Activated CD4-positive, alpha-beta T cell treated with anti-CD3 and anti-CD28 coated beads, Interleukin-2, amount 50 U/mL, for 1 hour (primary cell): ENCODE data around the gene ABHD14A.

Experiments used
- DNase-seq: peaks from one replicate; pipeline ENCODE4 v3.0.0-alpha.2; 2020

ABHD14A gene

DNA sequence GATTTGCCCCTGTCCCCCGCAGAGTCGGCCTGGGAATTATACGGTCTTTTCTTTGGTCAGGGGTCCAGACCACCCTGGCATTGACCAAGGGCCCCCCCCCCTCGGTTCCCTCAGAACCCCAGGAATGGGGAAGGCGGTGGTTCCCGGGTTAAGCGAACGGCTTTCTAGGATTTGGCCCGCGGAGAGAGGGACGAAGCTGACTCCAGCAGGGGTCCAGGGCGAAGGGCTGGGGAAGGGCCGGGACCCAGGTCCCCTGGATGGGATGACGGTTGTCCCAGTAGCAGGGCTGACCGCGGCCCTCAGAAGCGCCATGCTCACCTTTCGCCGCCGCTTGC, 33.4 kb upstream of the ABHD14A start:
- DNase-seq = no peak

- DNase-seq = peak; percentile 99
These were observed 32.9 kb upstream of the ABHD14A start, which contains the start of the genes PARP3 and RRP9 for GRCh38 chr3:51941798-51942602. Gene PARP3 (plus strand): TSS chr3:51942363. CDS start chr3:51943356, 993 bp downstream. Gene RRP9 (minus strand): TSS chr3:51941904. CDS start chr3:51941867, 37 bp downstream.

GRCh38 chr3:51942603-51943450, 32.0 kb upstream of the ABHD14A start:
- DNase-seq = peak; percentile 42

- DNase-seq = no peak
These were observed 31.1 kb upstream of the ABHD14A start for GRCh38 chr3:51943451-51944391.

GRCh38 chr3:51944451-51945021, 30.3 kb upstream of the ABHD14A start:
- DNase-seq = no peak

GRCh38 chr3:51945031-51945840, 29.6 kb upstream of the ABHD14A start:
- no peak for DNase-seq

GRCh38 chr3:51945926-51946705, 28.7 kb upstream of the ABHD14A start:
- no peak for DNase-seq

DNA sequence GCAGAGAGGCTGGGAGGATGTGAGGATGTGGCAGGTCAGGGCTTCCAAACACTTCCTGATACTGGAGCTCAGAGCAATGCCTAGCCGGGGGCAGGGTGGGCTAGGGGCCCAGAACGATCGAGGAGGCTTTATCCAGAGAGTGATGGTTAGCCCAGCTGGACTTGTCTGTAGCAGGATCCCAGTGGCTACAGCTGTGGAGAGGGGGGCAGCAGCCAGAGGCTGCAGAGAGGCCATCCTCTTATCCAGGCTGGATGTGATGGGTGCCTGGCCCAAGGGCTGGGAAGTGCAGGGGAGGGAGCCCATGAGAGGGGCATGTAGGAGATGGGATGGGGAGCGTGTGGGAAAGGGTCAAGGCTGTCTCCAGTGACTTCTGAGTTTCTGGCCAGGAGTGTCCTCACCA, 28.1 kb upstream of the ABHD14A start:
- no peak for DNase-seq

- no peak for DNase-seq
These were observed 27.5 kb upstream of the ABHD14A start for GRCh38 chr3:51947215-51947900.

GRCh38 chr3:51948016-51948580, 26.8 kb upstream of the ABHD14A start:
- DNase-seq = no peak

GRCh38 chr3:51949121-51949520, 25.7 kb upstream of the ABHD14A start:
- DNase-seq = no peak

DNA sequence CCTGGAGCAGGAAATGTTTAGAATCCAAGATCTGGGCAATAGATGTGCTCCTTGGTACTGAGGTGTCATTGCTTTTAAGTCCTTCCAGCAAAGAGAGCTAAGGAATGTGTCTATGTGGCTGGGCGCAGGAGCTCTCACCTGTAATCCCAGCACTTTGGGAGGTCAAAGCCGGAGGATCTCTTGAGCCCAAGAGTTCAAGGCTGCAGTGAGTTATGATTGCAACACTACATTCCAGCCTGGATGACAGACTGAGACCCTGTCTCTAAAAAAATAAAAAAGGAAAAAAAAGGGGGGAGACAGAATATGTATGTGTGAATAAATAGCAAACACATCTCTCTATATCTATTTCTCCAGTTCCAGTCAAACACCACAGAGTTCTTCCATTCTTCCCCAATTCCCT, 24.0 kb upstream of the ABHD14A start:
- DNase-seq = no peak

DNA sequence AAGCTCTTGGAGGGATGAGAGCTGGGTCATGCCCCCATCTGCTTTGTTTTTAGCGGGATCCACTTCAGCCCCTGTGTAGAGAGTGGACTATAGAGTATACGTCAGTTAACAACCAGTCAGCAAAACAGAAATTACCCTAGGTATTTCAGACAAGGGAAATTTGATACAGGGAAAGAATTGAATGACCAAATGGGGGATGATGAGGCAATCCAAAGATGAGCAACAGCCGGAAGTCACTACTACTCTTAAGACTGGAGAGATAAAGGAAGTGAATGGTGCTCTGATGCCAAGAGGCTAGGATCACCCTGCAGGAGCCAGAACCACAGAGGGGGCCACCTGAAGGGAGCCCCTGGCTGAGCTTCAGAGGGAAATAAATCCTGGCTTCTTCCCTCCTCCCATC, 21.4 kb upstream of the ABHD14A start:
- no peak for DNase-seq

DNA sequence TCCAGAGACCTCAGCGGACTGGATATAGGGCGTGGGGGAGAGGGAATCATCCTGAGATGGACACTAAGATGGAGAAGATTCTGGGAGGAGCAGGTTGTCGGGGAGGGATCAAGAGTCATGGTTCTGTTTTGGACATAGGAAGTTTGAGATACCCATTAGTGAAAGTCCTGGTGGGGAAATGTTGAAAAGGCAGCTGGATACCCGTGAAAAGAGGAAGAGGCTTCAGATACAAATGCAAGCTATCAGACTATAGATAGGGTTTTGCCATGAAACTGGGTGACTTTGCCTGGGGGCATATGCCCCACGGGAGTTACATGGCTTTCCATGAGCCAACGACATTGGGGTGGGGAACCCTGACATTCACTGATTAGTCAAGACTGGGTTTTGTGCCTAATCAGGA, 20.8 kb upstream of the ABHD14A start:
- DNase-seq = no peak

GRCh38 chr3:51954713-51955112, 20.2 kb upstream of the ABHD14A start:
- no peak for DNase-seq

GRCh38 chr3:51955175-51955892, 19.5 kb upstream of the ABHD14A start, which contains the start of gene GPR62:
Gene GPR62 (plus strand): TSS chr3:51955381. CDS start chr3:51955653, 272 bp downstream.
- DNase-seq = no peak

DNA sequence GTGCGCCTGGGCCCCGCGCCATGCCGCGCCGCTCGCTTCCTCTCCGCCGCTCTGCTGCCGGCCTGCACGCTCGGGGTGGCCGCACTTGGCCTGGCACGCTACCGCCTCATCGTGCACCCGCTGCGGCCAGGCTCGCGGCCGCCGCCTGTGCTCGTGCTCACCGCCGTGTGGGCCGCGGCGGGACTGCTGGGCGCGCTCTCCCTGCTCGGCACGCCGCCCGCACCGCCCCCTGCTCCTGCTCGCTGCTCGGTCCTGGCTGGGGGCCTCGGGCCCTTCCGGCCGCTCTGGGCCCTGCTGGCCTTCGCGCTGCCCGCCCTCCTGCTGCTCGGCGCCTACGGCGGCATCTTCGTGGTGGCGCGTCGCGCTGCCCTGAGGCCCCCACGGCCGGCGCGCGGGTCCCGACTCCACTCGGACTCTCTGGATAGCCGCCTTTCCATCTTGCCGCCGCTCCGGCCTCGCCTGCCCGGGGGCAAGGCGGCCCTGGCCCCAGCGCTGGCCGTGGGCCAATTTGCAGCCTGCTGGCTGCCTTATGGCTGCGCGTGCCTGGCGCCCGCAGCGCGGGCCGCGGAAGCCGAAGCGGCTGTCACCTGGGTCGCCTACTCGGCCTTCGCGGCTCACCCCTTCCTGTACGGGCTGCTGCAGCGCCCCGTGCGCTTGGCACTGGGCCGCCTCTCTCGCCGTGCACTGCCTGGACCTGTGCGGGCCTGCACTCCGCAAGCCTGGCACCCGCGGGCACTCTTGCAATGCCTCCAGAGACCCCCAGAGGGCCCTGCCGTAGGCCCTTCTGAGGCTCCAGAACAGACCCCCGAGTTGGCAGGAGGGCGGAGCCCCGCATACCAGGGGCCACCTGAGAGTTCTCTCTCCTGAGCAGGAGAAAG, 18.7 kb upstream of the ABHD14A start:
- DNase-seq = peak; percentile 32
